Mucosa of rectum (tissue), 2 donors: ENCODE measurements around the gene DGKH.

Experiments
- H3K27ac ChIP-seq, 2 donors: one replicate each; pipeline ENCODE4 v1.7.0; 2013; ENCODE audit warnings: inconsistent platforms in 2 of 2, low read depth in 2 of 2, low read length in 2 of 2
- H3K27me3 ChIP-seq, 2 donors: one replicate each; pipeline ENCODE4 v1.7.0; 2013; ENCODE audit warnings: low read length in 2 of 2; ENCODE audit not compliant: control insufficient read depth in 2 of 2, insufficient read depth in 2 of 2
- H3K36me3 ChIP-seq, 2 donors: one replicate each; pipeline ENCODE4 v1.7.0; 2013; ENCODE audit warnings: low read length in 2 of 2; ENCODE audit not compliant: control insufficient read depth in 2 of 2, insufficient read depth in 2 of 2
- H3K4me1 ChIP-seq, 2 donors: one replicate each; pipeline ENCODE4 v1.7.0; 2013; ENCODE audit warnings: low read length in 2 of 2, mild to moderate bottlenecking in 1 of 2; ENCODE audit not compliant: control insufficient read depth in 2 of 2, insufficient read depth in 2 of 2
- H3K4me3 ChIP-seq, 2 donors: one replicate each; pipeline ENCODE4 v1.7.0; 2013; ENCODE audit warnings: low read length in 2 of 2
- H3K9ac ChIP-seq, 2 donors: one replicate each; pipeline ENCODE4 v1.7.0; 2013; ENCODE audit warnings: low read length in 2 of 2, low read depth in 1 of 2, mild to moderate bottlenecking in 1 of 2
- H3K9me3 ChIP-seq, 2 donors: one replicate each; pipeline ENCODE4 v1.7.0; 2013; ENCODE audit warnings: low read length in 2 of 2; ENCODE audit not compliant: control insufficient read depth in 2 of 2
- donor health status: healthy.
- donor health status: Normal muscosa, but diverticular disease.

The DGKH gene

DNA sequence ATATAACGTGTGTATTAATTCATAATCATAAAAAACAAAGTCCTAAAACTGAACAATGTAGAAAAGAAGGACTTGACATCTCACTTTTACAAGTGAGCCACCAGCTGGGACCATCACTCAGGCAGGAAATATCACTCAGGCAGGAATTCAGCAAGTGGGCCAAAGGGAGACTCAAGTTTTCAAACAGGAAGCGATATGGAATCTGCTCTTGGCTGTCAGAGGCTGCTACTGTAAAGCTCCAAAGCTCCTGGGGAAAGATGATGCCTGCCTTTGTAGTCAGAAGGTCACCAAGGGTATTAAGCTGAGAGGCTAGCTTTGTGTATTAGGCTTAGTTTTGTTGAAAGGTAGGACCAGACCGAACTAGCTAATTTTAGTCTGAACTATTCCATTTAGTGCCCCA, 218.0 kb downstream of the DGKH start:
- H3K9ac ChIP-seq, result no peak overlapping the region
- no peaks in the 10 kb centered on the region for H3K27me3 ChIP-seq
- H3K4me3 ChIP-seq, result no peak overlapping the region
- H3K36me3 ChIP-seq, result no peaks in the 10 kb centered on the region
- H3K27ac ChIP-seq, result no peak overlapping the region
- no peaks in the 10 kb centered on the region for H3K9me3 ChIP-seq
- H3K4me1 ChIP-seq, result peaks cover 0 to 3% of the 10 kb centered on the region in 2 donors

DNA sequence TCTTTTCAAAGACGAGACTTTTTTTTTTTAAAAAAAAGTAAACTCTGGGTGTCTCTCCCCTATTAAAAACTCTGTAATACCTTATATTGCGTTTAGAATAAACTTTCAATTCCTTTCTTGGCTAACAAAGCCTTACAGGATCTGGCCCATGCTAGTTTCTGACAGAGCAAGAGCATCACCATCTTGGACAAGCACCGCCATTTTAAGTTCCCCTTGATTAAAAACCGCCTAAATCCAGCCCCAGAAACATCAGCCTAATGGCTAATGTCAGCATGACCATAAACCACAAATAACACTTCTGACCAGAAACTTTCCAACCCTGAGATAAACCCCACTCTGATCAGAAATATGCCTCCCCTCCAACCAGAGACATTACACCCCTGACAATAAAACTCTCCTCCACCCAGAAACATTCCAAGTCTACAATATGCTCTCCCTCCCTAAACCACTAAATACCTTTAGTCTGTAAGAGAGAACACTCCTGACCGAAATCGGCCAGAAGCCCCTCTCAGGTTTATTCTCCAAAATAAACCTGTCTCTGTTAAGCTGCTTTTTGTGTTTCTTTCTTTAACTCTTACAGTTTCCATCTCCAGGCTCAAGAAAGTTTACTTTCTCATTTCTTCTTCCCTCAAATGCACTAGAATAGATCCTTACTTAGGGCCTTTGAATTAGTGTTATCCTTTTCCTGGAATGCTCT, 221.9 kb downstream of the DGKH start:
- Histone ChIP-seq H3K9me3 (no peaks in the 10 kb centered on the region), H3K9ac (no peak overlapping the region), H3K4me3 (no peak overlapping the region), H3K27me3 (no peaks in the 10 kb centered on the region), H3K27ac (no peak overlapping the region), H3K36me3 (no peaks in the 10 kb centered on the region), H3K4me1 (peaks cover 0 to 13% of the 10 kb centered on the region in 2 donors)

DNA sequence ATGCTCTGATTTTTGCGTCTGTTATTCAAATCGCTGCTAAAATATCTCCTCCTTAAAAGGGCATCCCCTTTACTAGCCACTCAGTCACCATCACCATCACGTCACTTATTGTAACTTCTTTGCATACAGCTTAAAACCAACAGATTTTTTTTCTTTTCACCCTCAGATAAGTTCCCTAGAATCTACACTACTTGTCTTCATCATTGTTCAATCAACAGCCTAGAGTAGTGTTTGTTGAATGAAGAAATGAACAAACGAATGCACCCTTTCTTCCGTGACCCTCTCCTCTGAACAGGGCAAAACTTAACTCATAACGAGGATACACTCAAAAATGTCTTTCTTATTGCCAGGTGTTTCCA, 222.4 kb downstream of the DGKH start:
- Histone ChIP-seq H3K4me1 (peaks cover 0 to 13% of the 10 kb centered on the region in 2 donors), H3K27me3 (no peaks in the 10 kb centered on the region), H3K4me3 (peak overlapping the region; percentile 70 to 86), H3K27ac (peak overlapping the region in 1 of 2 donors; percentile 84), H3K36me3 (no peaks in the 10 kb centered on the region), H3K9me3 (no peaks in the 10 kb centered on the region), H3K9ac (peak overlapping the region; percentile 65)

DNA sequence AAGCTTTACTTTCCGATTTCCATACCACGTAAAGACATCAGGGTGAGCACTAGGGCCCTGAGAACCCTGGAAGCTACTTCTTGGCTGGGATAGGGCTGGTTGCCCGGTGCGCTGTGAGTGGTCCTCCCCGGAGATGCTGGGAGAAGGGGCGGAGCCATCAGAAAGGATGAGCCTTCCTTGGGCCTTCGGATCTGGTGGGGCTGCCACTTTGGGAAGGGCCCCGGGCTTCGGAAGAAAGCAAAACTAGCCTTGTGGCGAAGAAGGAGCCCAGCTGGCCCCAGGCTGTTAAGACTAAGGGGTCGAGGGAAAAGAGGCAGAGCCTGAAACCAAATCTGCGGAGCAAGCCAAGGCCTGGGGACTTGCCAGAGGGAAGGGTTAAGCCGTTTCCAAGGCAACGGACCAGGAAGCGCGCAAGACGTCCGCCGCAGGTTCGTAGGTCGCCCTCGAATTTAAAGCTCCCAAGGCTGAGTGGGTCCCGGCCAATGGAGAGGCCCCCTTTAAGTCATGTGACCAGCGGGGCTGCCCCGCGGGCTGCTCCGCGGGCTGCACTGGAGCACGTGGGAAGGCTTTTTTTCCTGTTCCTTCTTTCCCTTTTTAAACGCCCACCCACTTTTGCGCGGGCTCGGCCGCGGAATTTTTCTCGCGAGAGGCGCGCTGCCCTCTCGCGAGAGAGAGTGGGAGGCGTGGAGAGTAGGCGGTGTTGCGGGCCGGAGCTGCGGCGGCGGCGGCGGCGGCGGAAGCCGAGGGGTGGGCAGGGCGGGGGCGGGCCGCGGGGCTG, 223.1 kb downstream of the DGKH start:
- no peaks in the 10 kb centered on the region for H3K36me3 ChIP-seq
- H3K9me3 ChIP-seq, result no peaks in the 10 kb centered on the region
- H3K9ac ChIP-seq, result peak overlapping the region; percentile 65
- peak overlapping the region; percentile 86 to 93 for H3K27ac ChIP-seq
- peaks cover 0 to 13% of the 10 kb centered on the region in 2 donors for H3K4me1 ChIP-seq
- H3K4me3 ChIP-seq, result peak overlapping the region; percentile 70 to 86
- H3K27me3 ChIP-seq, result no peaks in the 10 kb centered on the region

DNA sequence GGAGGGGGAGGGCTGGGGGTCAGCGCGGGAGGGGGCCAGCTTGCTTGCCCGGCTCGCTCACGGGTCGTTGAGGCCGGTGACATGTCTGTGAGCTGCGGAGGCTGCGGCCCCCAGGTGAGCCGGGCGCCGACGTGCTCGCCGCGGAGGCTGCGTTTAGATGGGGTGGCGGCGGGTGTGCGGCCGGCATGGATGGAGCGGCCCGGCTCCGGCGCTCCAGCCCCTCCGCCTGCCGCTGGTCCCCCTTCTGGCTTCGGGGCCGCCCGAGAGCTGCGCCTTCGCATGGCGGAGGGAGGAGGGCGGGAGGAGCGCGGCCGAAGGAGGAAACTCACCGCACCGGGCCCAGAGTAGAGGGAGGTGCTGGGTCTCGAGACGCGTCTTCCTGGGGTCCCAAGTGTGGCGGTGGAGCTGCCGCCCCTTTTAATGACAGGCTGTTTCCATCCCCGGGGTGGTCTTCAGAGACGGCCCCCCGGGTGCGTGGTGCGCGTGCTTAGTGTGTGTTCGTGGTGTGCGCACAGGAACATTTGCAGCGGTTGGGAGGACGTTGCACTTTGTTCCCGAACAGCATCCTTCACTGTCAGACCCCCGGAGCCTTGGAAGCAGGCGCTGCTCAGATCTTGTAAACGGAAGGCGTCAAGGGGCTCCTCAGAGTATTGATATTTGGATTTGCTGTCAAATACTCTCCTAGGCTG, 223.8 kb downstream of the DGKH start, which contains the start of gene AKAP11:
Gene AKAP11 (plus strand): TSS at position 38 of the 689 bp plus-strand sequence. CDS start 14,197 bp downstream, outside the sequence.
- no peaks in the 10 kb centered on the region for H3K36me3 ChIP-seq
- H3K9ac ChIP-seq, result peak within 1 kb of the TSS; percentile 82 to 84
- H3K27me3 ChIP-seq, result no peaks in the 10 kb centered on the region
- H3K4me3 ChIP-seq, result peak within 1 kb of the TSS; percentile 86 to 89
- H3K27ac ChIP-seq, result peak within 1 kb of the TSS; percentile 86 to 93
- H3K9me3 ChIP-seq, result no peaks in the 10 kb centered on the region
- peaks cover 0 to 13% of the 10 kb centered on the region in 2 donors for H3K4me1 ChIP-seq

DNA sequence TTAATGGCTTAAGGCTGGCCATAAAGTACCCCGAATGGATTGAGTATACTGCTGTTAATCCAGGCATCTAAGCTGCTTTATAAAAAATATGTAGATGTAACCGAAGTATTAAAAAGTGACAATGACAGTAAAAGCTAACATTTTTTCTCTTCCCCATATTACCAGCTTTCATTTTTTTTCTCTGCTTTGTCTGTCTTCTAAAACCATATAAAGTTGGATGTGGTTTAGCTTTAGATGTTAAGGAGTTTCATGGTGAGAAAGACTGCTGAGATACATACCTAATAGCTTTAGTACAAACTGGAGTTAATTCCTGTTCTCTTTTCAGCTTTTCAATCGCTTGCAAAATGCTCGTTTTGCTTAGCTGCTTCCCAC, 224.3 kb downstream of the DGKH start:
- Histone ChIP-seq H3K36me3 (no peaks in the 10 kb centered on the region), H3K27ac (peak overlapping the region; percentile 86 to 93), H3K27me3 (no peaks in the 10 kb centered on the region), H3K4me1 (peaks cover 0 to 13% of the 10 kb centered on the region in 2 donors), H3K4me3 (peak overlapping the region; percentile 85 to 89), H3K9ac (peak overlapping the region; percentile 82 to 84), H3K9me3 (no peaks in the 10 kb centered on the region)

DNA sequence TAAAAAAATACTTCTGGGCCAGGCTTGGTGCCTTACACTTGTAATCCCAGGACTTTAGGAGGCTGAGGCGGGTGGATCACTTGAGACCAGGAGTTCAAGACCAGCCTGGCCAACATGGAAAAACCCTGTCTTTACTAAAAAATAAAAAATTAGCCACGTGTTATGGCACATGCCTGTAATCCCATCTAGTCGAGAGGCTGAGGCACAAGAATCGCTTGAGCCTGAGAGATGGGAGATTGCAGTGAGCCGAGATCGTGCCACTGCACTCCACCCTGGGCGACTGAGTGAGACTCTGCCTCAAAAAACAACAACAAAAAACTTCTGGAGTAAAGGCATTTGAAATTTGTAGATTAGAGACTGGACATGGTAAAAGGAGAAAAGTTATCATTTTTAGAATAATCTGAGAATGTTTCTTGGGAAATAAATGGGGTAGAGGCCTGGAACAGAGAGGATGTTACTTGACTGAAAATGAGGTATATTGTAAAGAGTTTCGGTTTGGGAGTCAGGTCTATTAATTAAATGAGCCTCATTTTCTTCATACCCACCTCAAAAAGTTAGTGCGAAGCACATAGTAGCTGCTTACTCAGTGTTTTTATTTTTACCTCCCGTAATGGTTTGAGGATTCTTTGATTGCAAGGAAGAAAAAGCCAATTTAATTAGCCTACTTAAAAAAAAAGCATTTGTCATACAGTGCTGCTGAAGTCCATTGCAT, 226.1 kb downstream of the DGKH start:
- H3K4me1 ChIP-seq, result peaks cover 0 to 13% of the 10 kb centered on the region in 2 donors
- H3K27me3 ChIP-seq, result no peaks in the 10 kb centered on the region
- H3K9ac ChIP-seq, result no peak overlapping the region
- no peaks in the 10 kb centered on the region for H3K36me3 ChIP-seq
- no peaks in the 10 kb centered on the region for H3K9me3 ChIP-seq
- peak overlapping the region in 1 of 2 donors; percentile 38 for H3K27ac ChIP-seq
- H3K4me3 ChIP-seq, result no peak overlapping the region

DNA sequence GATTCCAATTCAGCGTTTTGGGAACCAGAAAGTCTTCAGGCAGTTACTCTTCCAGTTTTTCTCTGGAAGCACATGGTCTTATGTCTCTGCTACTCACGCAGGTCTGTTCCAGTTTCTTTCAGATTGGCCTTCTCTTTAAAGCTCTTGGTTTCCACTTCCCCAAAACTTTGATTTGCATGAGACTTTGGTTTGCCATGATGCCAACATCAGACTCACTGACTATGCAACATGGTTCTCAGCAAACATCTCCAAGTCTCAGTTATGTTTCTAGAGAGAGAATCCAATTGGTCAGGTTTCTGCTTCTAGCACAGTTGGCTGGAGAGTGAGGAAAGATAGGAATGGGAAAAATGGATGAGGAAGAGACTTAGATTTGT, 226.6 kb downstream of the DGKH start:
- Histone ChIP-seq H3K27me3 (no peaks in the 10 kb centered on the region), H3K36me3 (no peaks in the 10 kb centered on the region), H3K4me3 (peak overlapping the region in 1 of 2 donors; percentile 17), H3K9me3 (no peaks in the 10 kb centered on the region), H3K9ac (no peak overlapping the region), H3K27ac (peak overlapping the region in 1 of 2 donors; percentile 38), H3K4me1 (peaks cover 0 to 14% of the 10 kb centered on the region in 2 donors)

DNA sequence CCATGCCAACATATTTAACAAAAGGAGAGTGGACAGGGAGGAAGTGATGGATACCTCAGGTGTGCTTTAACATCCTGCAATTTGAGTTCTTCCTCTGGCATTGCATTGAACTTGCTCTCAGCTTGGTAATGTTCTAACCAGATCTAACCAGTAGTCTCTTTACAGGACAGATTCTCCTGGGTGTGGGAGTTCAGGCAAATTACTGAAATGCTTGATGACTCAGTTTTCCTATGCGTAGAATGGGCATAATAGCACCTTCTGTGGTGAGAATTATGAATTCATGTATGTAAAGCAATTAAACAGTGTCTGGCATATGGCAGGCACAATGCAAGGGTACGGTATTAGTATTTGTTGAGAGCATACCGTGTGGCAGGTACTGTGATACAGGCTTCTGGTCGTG, 227.1 kb downstream of the DGKH start:
- Histone ChIP-seq H3K4me3 (peak overlapping the region in 1 of 2 donors; percentile 17), H3K4me1 (peaks cover 3 to 15% of the 10 kb centered on the region in 2 donors), H3K36me3 (no peaks in the 10 kb centered on the region), H3K9ac (no peak overlapping the region), H3K9me3 (no peaks in the 10 kb centered on the region), H3K27ac (peak overlapping the region in 1 of 2 donors; percentile 38), H3K27me3 (no peaks in the 10 kb centered on the region)
